ENCODE measurements around the gene WWP2.
A peak's percentile ranks its signal among the peaks of the same experiment; 100 is the strongest.
"Not testable (repeated sequence)": the region's sequence is repeated elsewhere in the genome, so short reads cannot be mapped to it uniquely, and the experiment has no call there.

WWP2 gene

DNA sequence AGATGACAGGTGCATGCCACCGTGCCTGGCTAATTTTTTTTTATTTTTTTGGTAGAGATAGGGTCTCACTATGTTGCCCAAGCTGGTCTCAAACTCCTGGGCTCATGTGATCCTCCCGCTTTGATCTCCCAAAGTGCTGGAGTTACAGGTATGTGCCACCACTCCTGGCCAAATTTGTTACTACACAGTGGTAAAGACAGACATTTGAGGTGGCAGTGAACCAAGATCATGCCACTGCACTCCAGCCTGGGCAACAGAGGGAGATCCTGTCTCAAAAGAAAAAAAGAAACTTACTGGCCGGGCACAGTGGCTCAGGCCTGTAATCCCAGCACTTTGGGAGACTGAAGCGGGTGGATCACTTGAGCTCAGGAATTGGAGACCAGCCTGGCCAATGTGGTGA lies 33.1 kb upstream of the WWP2 start:
- H3K27ac ChIP-seq (ENCODE audit: low read depth, low read length); H3K4me3 ChIP-seq (ENCODE audit: low read length); H3K36me3 ChIP-seq (ENCODE audit: control insufficient read depth, insufficient read depth, low read length); H3K27me3 ChIP-seq (ENCODE audit: control insufficient read depth, insufficient read depth, low read length); H3K9ac ChIP-seq (ENCODE audit: low read length); H3K4me1 ChIP-seq (ENCODE audit: control insufficient read depth, insufficient read depth, low read length): not testable (repeated sequence)

DNA sequence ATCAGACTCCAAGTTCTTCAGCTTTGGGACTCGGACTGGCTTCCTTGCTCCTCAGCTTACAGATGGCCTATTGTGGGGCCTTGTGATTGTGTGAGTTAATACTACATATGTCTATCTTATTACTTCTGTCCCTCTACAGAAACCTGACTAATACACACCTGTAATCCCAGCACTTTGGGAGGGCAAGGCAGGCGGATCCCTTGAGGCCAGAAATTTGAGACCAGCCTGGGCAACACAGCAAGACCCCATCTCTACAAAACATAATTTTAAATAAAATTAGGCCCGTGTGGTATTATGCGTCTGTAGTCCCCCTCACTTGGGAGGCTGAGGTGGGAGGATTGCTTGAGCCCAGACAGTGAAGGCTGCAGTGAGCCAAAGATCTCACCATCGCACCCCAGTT lies 30.9 kb upstream of the WWP2 start:
- H3K36me3 ChIP-seq (ENCODE audit: control insufficient read depth, insufficient read depth, low read length); H3K4me3 ChIP-seq (ENCODE audit: low read length); H3K9ac ChIP-seq (ENCODE audit: low read length): not testable (repeated sequence)

DNA sequence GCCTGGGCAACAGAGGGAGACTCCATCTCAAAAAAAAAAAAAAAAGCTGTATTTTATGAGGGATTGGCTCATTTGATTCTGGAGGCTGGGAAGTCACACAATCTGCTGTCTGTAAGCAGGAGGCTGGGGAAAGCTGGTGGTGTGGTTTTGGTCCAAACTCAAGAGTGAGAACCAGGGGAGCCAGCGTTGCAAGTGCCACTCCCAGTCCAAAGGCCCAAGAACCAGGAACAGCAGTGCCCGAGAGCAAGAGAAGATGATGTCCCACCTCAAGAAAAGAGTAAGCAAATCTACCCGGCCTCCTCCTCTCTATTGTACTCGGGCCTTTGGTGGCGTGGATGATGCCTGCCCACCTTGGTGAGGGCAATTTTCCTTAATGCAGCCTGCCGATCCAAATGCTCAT lies 30.0 kb upstream of the WWP2 start:
- Histone ChIP-seq H3K36me3 (ENCODE audit: control insufficient read depth, insufficient read depth, low read length) (no peaks in the 10 kb centered on the region), H3K4me1 (ENCODE audit: control insufficient read depth, insufficient read depth, low read length) (no peaks in the 10 kb centered on the region), H3K27ac (ENCODE audit: low read depth, low read length) (no peak overlapping the region), H3K4me3 (ENCODE audit: low read length) (no peak overlapping the region), H3K9ac (ENCODE audit: low read length) (no peak overlapping the region), H3K27me3 (ENCODE audit: control insufficient read depth, insufficient read depth, low read length) (no peaks in the 10 kb centered on the region)

More for the DNA sequence above, 30.9 kb upstream of the WWP2 start:
- H3K4me1 ChIP-seq (ENCODE audit: control insufficient read depth, insufficient read depth, low read length); H3K27ac ChIP-seq (ENCODE audit: low read depth, low read length); H3K27me3 ChIP-seq (ENCODE audit: control insufficient read depth, insufficient read depth, low read length): not testable (repeated sequence)

DNA sequence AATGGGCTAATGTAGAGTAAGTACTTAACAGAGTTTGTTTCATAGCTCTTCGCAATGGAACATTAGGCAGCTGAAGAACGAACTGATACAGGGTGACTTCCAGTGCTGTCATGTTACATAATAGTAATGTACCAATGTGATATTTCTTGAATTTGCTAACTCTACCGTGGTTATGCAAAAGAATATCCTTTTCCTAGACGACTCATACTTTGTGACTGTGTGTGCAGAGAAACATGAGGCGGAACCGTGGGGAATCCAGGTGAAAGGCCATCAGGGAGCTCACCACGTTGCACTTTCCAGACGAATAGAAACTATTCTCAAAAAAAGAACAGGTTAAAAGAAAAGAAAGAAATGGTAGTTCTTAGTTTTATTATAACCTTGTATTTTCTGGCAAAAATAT lies 20.6 kb upstream of the WWP2 start:
- Histone ChIP-seq H3K4me3 (ENCODE audit: low read length) (no peak overlapping the region), H3K9ac (ENCODE audit: low read length) (no peak overlapping the region), H3K27me3 (ENCODE audit: control insufficient read depth, insufficient read depth, low read length) (no peaks in the 10 kb centered on the region), H3K27ac (ENCODE audit: low read depth, low read length) (no peak overlapping the region), H3K36me3 (ENCODE audit: control insufficient read depth, insufficient read depth, low read length) (peaks cover 39% of the 10 kb centered on the region), H3K4me1 (ENCODE audit: control insufficient read depth, insufficient read depth, low read length) (peaks cover 2% of the 10 kb centered on the region)

DNA sequence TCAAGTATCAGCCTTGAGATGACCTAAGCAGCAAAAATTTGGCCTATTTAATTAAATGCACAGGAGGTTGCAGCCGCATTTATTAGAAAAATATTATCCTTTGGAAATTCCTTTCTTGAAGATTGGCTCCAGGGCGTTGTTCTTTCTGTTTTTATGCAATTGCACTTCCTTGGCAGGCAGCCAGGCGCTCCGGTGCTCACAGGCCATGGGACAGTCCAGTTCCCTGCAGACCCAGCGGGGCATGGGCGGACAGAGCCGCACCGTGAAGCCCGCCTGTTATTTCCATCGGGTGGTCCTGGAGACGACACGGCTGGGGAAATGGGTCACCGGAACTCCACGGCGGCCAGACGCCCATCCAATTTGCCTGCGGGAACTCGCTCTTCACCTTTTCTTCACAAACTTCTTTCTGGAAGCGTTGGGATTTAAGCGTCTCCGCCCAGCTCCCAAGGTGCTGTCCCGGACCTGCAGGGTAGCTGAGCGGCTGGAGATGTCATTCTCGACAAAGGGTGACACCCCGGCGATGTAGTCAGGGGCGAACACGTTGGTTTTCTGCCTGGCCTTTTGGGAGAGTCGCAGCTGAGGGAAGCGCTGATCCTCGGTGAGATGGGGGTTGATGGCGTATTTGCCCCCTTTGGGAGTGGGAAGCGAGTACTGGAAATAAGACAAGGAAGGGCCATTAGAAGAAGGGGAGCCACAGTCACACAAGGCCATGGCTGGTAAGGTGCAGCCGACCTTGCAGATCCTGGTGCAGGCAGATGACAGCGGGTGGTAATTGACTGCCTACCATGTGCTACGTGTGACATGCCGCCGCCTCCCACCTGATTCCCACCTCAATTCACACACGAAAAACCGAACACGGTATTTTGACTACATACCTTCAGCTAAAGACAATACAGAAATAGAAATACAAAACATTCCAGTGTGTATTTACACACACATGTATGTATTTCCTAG lies 19.9 kb upstream of the WWP2 start:
- no peak overlapping the region for H3K27ac ChIP-seq (ENCODE audit: low read depth, low read length)

DNA sequence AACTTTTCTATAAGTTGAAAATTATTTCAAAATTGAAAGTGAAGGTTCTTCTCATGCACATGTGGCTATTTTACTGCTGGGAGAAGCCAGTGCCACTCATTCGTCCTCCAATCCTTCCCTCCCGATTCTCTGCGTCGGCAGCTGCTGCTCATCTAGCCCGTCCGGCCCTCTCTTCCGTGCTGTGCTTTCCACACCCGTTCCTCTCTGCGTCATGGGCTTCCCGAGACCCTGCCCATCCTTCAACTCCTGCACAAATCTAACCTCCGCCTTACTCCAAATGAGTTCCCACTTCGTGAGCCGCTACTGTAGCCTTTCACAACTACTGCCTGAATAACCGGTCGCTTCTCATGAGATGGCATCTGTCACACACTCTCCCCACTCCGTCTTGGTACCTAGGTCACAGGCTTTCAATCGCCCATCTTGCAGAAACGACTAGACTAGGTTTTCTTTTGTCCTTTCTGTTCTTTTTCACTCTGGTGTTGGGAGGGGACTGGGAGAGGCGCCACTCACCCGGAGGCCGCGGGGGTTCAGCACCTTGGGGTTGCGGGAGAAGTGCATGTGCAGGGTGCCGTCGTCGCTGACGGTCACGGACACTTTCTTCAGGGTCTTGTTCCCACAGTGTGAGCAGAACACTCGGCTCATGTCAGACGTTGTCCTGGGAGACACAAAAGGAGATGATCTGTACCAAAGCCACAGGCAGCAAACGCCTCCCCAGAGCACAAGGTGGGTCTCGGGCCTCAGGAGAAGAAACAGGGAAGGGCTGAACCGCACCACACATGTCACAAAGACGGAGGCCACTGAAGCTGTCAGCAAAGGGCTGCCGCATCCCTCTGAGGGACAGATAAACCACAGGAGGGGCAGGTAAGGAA lies 17.5 kb upstream of the WWP2 start:
- Histone ChIP-seq H3K4me3 (ENCODE audit: low read length) (no peak overlapping the region), H3K27ac (ENCODE audit: low read depth, low read length) (no peak overlapping the region), H3K4me1 (ENCODE audit: control insufficient read depth, insufficient read depth, low read length) (no peaks in the 10 kb centered on the region), H3K9ac (ENCODE audit: low read length) (no peak overlapping the region), H3K27me3 (ENCODE audit: control insufficient read depth, insufficient read depth, low read length) (no peaks in the 10 kb centered on the region), H3K36me3 (ENCODE audit: control insufficient read depth, insufficient read depth, low read length) (peaks cover 48% of the 10 kb centered on the region)

More for the DNA sequence above, 19.9 kb upstream of the WWP2 start:
- no peaks in the 10 kb centered on the region for H3K27me3 ChIP-seq (ENCODE audit: control insufficient read depth, insufficient read depth, low read length)
- peaks cover 2% of the 10 kb centered on the region for H3K4me1 ChIP-seq (ENCODE audit: control insufficient read depth, insufficient read depth, low read length)
- H3K36me3 ChIP-seq (ENCODE audit: control insufficient read depth, insufficient read depth, low read length), result peaks cover 39% of the 10 kb centered on the region
- no peak overlapping the region for H3K9ac ChIP-seq (ENCODE audit: low read length)
- no peak overlapping the region for H3K4me3 ChIP-seq (ENCODE audit: low read length)

DNA sequence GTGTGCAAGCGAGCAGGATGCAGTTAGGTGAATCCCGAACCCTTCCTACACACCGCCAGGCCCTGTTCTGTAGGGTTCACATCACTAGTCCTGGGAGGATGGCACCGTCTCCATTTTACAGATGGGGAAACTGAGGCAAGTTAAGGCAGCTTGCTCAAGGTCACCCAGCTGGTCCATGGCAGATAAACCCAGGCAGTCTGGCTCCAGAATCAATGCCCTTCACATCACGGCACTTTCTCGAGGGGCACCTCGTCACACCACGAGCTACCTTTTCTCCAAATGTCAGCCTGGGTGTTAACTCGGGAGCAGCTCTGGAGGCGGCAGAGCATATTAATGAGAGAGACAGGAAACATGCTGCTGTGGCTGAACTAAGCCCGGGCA lies 16.9 kb upstream of the WWP2 start:
- H3K27ac ChIP-seq (ENCODE audit: low read depth, low read length), result no peak overlapping the region
- no peaks in the 10 kb centered on the region for H3K4me1 ChIP-seq (ENCODE audit: control insufficient read depth, insufficient read depth, low read length)
- H3K9ac ChIP-seq (ENCODE audit: low read length), result no peak overlapping the region
- peaks cover 47% of the 10 kb centered on the region for H3K36me3 ChIP-seq (ENCODE audit: control insufficient read depth, insufficient read depth, low read length)
- no peak overlapping the region for H3K4me3 ChIP-seq (ENCODE audit: low read length)
- H3K27me3 ChIP-seq (ENCODE audit: control insufficient read depth, insufficient read depth, low read length), result no peaks in the 10 kb centered on the region

DNA sequence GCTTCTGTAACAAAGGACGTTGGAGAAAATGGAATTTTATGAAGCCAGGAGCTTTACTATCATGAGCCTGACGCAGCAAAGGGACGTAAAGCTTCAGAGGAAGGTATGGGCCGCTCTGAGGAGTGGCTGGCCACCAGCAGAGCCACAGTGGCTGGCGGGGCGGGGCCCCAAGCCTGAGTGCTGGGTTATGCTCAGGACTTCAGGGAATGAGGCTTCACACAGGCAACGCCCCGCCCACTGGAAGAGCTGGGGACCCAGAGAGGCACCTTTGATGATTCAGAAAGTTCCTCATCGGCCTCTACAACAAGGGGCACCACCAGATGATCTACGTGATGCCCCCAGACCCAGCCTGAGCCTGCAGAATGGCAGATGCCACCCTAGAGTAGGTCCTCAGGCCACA lies 16.2 kb upstream of the WWP2 start:
- peaks cover 49% of the 10 kb centered on the region for H3K36me3 ChIP-seq (ENCODE audit: control insufficient read depth, insufficient read depth, low read length)
- H3K4me1 ChIP-seq (ENCODE audit: control insufficient read depth, insufficient read depth, low read length), result no peaks in the 10 kb centered on the region
- no peaks in the 10 kb centered on the region for H3K27me3 ChIP-seq (ENCODE audit: control insufficient read depth, insufficient read depth, low read length)
- H3K4me3 ChIP-seq (ENCODE audit: low read length), result no peak overlapping the region
- H3K9ac ChIP-seq (ENCODE audit: low read length), result no peak overlapping the region
- no peak overlapping the region for H3K27ac ChIP-seq (ENCODE audit: low read depth, low read length)

DNA sequence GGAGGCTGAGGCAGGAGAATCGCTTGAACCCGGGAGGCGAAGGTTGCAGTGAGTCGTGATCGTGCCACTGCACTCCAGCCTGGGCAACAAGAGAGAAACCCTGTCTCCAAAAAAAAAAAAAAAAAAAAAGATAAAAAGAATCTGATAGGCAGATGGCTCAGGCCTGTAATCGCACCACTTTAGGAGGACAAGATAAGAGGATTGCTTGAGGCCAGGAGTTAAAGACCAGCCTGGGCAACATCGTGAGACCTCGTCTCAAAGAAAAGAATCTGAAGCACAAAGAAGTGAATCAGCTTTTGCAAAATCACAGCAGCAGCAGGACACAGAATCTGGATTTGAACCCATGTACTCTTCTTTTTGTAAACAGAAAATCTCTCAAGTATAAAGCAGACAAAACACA lies 15.0 kb upstream of the WWP2 start:
- H3K36me3 ChIP-seq (ENCODE audit: control insufficient read depth, insufficient read depth, low read length), result peaks cover 48% of the 10 kb centered on the region
- no peaks in the 10 kb centered on the region for H3K27me3 ChIP-seq (ENCODE audit: control insufficient read depth, insufficient read depth, low read length)
- no peaks in the 10 kb centered on the region for H3K4me1 ChIP-seq (ENCODE audit: control insufficient read depth, insufficient read depth, low read length)

DNA sequence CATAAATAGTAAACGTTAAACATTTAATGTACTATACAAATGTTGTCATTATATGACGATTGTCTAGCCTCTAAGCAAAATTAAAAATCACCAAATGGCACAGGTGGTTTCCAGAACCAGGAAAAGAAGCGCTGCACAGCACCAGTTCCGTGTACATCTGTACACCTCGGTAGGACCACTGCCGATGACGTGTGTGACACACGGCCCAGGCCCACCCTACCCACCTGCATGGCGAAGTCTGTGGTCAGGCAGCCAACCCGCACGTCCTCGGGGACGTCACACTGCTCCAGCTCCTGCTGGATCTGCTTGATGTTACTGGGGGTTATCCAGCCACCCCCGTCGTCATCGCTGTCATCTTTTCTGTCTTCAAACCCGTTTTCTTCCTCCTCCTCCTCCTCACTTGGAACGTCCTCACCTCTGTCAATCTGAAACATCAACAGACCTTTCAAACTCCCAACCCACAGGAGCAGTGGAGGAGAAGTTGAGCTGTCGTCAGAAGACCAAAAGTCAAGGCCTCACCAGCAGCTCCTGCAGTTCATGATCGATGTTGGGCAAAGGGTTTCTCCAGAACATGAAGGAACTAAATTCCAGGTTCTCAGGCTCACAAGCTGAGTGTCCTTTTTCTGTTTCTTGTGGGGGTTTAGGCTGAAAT lies 13.3 kb upstream of the WWP2 start:
- no peak overlapping the region for H3K27ac ChIP-seq (ENCODE audit: low read depth, low read length)
- no peaks in the 10 kb centered on the region for H3K27me3 ChIP-seq (ENCODE audit: control insufficient read depth, insufficient read depth, low read length)
- H3K36me3 ChIP-seq (ENCODE audit: control insufficient read depth, insufficient read depth, low read length), result peaks cover 33% of the 10 kb centered on the region
- no peak overlapping the region for H3K4me3 ChIP-seq (ENCODE audit: low read length)
- no peak overlapping the region for H3K9ac ChIP-seq (ENCODE audit: low read length)
- H3K4me1 ChIP-seq (ENCODE audit: control insufficient read depth, insufficient read depth, low read length), result peaks cover 5% of the 10 kb centered on the region

More for the DNA sequence above, 15.0 kb upstream of the WWP2 start:
- Histone ChIP-seq H3K9ac (ENCODE audit: low read length) (no peak overlapping the region), H3K27ac (ENCODE audit: low read depth, low read length) (no peak overlapping the region), H3K4me3 (ENCODE audit: low read length) (no peak overlapping the region)

DNA sequence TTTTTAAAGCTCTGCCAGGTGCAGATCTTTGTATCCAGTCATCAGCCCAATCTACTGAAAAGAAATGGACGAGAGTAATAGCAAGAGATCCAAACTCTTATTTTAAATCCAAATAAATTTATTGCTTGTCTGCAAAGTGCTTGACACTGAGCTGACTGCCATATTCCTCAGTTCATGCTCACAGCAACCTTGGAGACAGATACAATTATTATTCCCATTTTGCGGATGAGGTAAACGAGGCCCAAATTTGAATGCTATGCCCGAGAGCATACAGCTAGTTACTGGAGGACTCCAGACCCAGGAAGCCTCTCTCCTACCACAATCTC lies 8.0 kb upstream of the WWP2 start:
- H3K9ac ChIP-seq (ENCODE audit: low read length), result peak overlapping the region; percentile 26
- peaks cover 5% of the 10 kb centered on the region for H3K4me1 ChIP-seq (ENCODE audit: control insufficient read depth, insufficient read depth, low read length)
- peak overlapping the region; percentile 77 for H3K4me3 ChIP-seq (ENCODE audit: low read length)
- H3K27ac ChIP-seq (ENCODE audit: low read depth, low read length), result no peak overlapping the region
- H3K36me3 ChIP-seq (ENCODE audit: control insufficient read depth, insufficient read depth, low read length), result peaks cover 6% of the 10 kb centered on the region
- H3K27me3 ChIP-seq (ENCODE audit: control insufficient read depth, insufficient read depth, low read length), result no peaks in the 10 kb centered on the region
